H1 (cell line): ENCODE results near the gene RPUSD1. TPM values are rescaled to one million over a fixed set of nuclear protein-coding genes. Genes with fewer than 3 reads are reported as not detected.

Source experiments
- CTCF ChIA-PET: fragments of 300-600 bp; sonication (Branson Sonifier 250); formaldehyde crosslinking; loops from one replicate; lab custom pipeline; 2021; ENCODE audit not compliant: partially characterized antibody; lab: Charles Lee
- POLR2A ChIA-PET: fragments of 300-600 bp; sonication (Branson Sonifier 250); formaldehyde crosslinking; loops from one replicate; lab custom pipeline; 2021; ENCODE audit warnings: inconsistent platforms; ENCODE audit not compliant: partially characterized antibody; lab: Charles Lee
- DNase-seq, 2 experiments: peaks; one replicate each; pipeline versions ENCODE4 v3.0.0 to v3.0.0-alpha.2; 2010 to 2022; ENCODE audit warnings: low spot score in 2 of 2, low read depth in 1 of 2, mixed read lengths in 1 of 2
- FAIRE-seq: peaks from 2 replicates; lab custom pipeline; 2011; peaks lifted over from hg19 to GRCh38; lab: Jason Lieb, UNC
- H2AFZ ChIP-seq: 2 replicates; pipeline ENCODE4 v1.8.1; 2012; ENCODE audit warnings: low read length, inconsistent platforms
- H2AK5ac ChIP-seq: 2 replicates; pipeline ENCODE4 v1.6.1; 2013; ENCODE audit warnings: low read depth, low read length
- H2BK120ac ChIP-seq: replicated peaks from 2 replicates; pipeline ENCODE3; 2013; ENCODE audit warnings: low read depth, low read length, inconsistent platforms
- H2BK12ac ChIP-seq: 2 replicates; pipeline ENCODE4 v1.6.1; 2013; ENCODE audit warnings: low read depth, low read length
- H2BK15ac ChIP-seq: 2 replicates; pipeline ENCODE4 v1.6.1; 2013; ENCODE audit warnings: low read length
- H2BK20ac ChIP-seq: 2 replicates; pipeline ENCODE4 v1.6.1; 2013; ENCODE audit warnings: low read length
- H2BK5ac ChIP-seq: 2 replicates; pipeline ENCODE4 v1.6.1; 2013; ENCODE audit warnings: low read depth, low read length
- H3K14ac ChIP-seq: 2 replicates; pipeline ENCODE4 v1.6.1; 2013; ENCODE audit warnings: inconsistent platforms; ENCODE audit not compliant: insufficient read length
- H3K18ac ChIP-seq: 2 replicates; pipeline ENCODE4 v1.6.1; 2013; ENCODE audit warnings: low read length; ENCODE audit errors: extremely low read depth
- H3K23ac ChIP-seq: 2 replicates; pipeline ENCODE4 v1.6.1; 2013; ENCODE audit warnings: inconsistent platforms; ENCODE audit not compliant: insufficient read length
- H3K23me2 ChIP-seq: 2 replicates; pipeline ENCODE4 v1.6.1; 2013; ENCODE audit warnings: low read depth, low read length
- H3K27ac ChIP-seq: 2 replicates; pipeline ENCODE4 v1.6.1; 2011; ENCODE audit warnings: low read depth, low read length, inconsistent platforms
- H3K27me3 ChIP-seq, 4 experiments: replicated peaks in 1 of 4; 1 replicate in 1 of 4; 2 replicates in 3 of 4; pipeline versions ENCODE4 v1.6.1 to v1.8.1; 2011 to 2013; ENCODE audit warnings: low read length in 3 of 4, mild to moderate bottlenecking in 3 of 4, inconsistent platforms in 2 of 4, mixed read lengths in 2 of 4, moderate library complexity in 1 of 4; ENCODE audit not compliant: control insufficient read depth in 3 of 4, insufficient read depth in 3 of 4; ENCODE audit errors: extremely low read depth in 1 of 4
- H3K36me3 ChIP-seq, 4 experiments: 2 replicates each; pipeline versions ENCODE4 v1.6.1 to v1.8.1; 2011 to 2013; ENCODE audit warnings: mild to moderate bottlenecking in 4 of 4, low read length in 3 of 4, moderate library complexity in 2 of 4, control low read depth in 1 of 4, inconsistent platforms in 1 of 4; ENCODE audit not compliant: insufficient read depth in 4 of 4, control insufficient read depth in 2 of 4
- H3K4ac ChIP-seq: replicated peaks from 2 replicates; pipeline ENCODE3; 2013; ENCODE audit warnings: low read length, low read depth, mixed read lengths, inconsistent platforms; ENCODE audit not compliant: insufficient read length
- H3K4me1 ChIP-seq, 4 experiments: replicated peaks in 1 of 4; 1 replicate in 1 of 4; 2 replicates in 3 of 4; pipeline versions ENCODE4 v1.6.1 to v1.8.1; 2011 to 2013; ENCODE audit warnings: low read length in 3 of 4, inconsistent platforms in 2 of 4, mixed read lengths in 1 of 4; ENCODE audit not compliant: insufficient read depth in 4 of 4, control insufficient read depth in 3 of 4
- H3K4me2 ChIP-seq, 2 experiments: 2 replicates each; pipeline versions ENCODE4 v1.6.1 to v1.8.1; 2011 to 2013; ENCODE audit warnings: low read depth in 2 of 2, low read length in 2 of 2, control low read depth in 1 of 2, inconsistent platforms in 1 of 2, mild to moderate bottlenecking in 1 of 2; ENCODE audit not compliant: insufficient read depth in 1 of 2
- H3K4me3 ChIP-seq, 4 experiments: fragments of 200-600, 300-600 bp in 1 of 4; sonication (generic), shearing (Covaris generic), sonication (Bioruptor Twin) in 1 of 4; 2 replicates each; pipeline versions ENCODE4 v1.5.1 to v1.8.1; 2011 to 2016; ENCODE audit warnings: low read length in 4 of 4, low read depth in 3 of 4, control low read depth in 2 of 4, inconsistent platforms in 2 of 4, mild to moderate bottlenecking in 2 of 4, mixed read lengths in 1 of 4, moderate library complexity in 1 of 4; ENCODE audit not compliant: insufficient read depth in 2 of 4; ENCODE audit errors: extremely low read depth in 1 of 4
- H3K56ac ChIP-seq: replicated peaks from 2 replicates; pipeline ENCODE3; 2013; ENCODE audit warnings: low read depth, mild to moderate bottlenecking, mixed read lengths, low read length, inconsistent platforms; ENCODE audit not compliant: insufficient read length
- H3K79me1 ChIP-seq: 2 replicates; pipeline ENCODE4 v1.6.1; 2013; ENCODE audit warnings: low read depth, low read length, control low read depth
- H3K79me2 ChIP-seq, 2 experiments: 2 replicates each; pipeline versions ENCODE4 v1.6.1 to v1.8.1; 2012 to 2013; ENCODE audit warnings: low read length in 2 of 2, mild to moderate bottlenecking in 2 of 2, inconsistent platforms in 1 of 2; ENCODE audit not compliant: insufficient read depth in 2 of 2, control insufficient read depth in 1 of 2
- H3K9ac ChIP-seq, 4 experiments: replicated peaks in 1 of 4; 1 replicate in 1 of 4; 2 replicates in 3 of 4; pipeline versions ENCODE4 v1.6.1 to v1.8.1; 2011 to 2013; ENCODE audit warnings: low read depth in 3 of 4, low read length in 3 of 4, control low read depth in 2 of 4, mild to moderate bottlenecking in 2 of 4, moderate library complexity in 2 of 4, inconsistent platforms in 1 of 4; ENCODE audit errors: extremely low read depth in 1 of 4
- H3K9me3 ChIP-seq, 2 experiments: 2 replicates each; pipeline versions ENCODE4 v1.6.1 to v1.8.1; 2012 to 2013; ENCODE audit warnings: mild to moderate bottlenecking in 2 of 2, moderate library complexity in 2 of 2, control low read depth in 1 of 2, inconsistent platforms in 1 of 2, low read depth in 1 of 2, low read length in 1 of 2, mixed read lengths in 1 of 2; ENCODE audit not compliant: insufficient read depth in 2 of 2
- H4K20me1 ChIP-seq, 2 experiments: replicated peaks in 1 of 2; 2 replicates each; pipeline versions ENCODE3 to v1.8.1; 2011 to 2013; ENCODE audit warnings: inconsistent platforms in 2 of 2, low read length in 2 of 2, mild to moderate bottlenecking in 1 of 2; ENCODE audit not compliant: insufficient read depth in 2 of 2, control insufficient read depth in 1 of 2
- H4K5ac ChIP-seq: 2 replicates; pipeline ENCODE4 v1.6.1; 2013; ENCODE audit warnings: low read length, low read depth, mixed read lengths, inconsistent platforms; ENCODE audit not compliant: insufficient read length
- H4K8ac ChIP-seq: 2 replicates; pipeline ENCODE4 v1.8.0; 2013; ENCODE audit warnings: mild to moderate bottlenecking, moderate library complexity, low read length, inconsistent platforms; ENCODE audit not compliant: insufficient read depth; ENCODE audit errors: extremely low read depth
- H4K91ac ChIP-seq: replicated peaks from 2 replicates; pipeline ENCODE3; 2013; ENCODE audit warnings: low read length, mixed read lengths, inconsistent platforms; ENCODE audit not compliant: insufficient read length
- BACH1 ChIP-seq: IDR thresholded peaks from 2 replicates; pipeline ENCODE4 v1.6.1; 2012; ENCODE audit warnings: low read length, improper control_type of control experiment
- BCL11A ChIP-seq, 2 experiments: IDR thresholded peaks; one replicate each; pipeline ENCODE4 v1.6.1; 2011; ENCODE audit warnings: low read depth in 2 of 2, low read length in 2 of 2, mild to moderate bottlenecking in 2 of 2
- EGR1 ChIP-seq: IDR thresholded peaks from 2 replicates; pipeline ENCODE4 v1.6.1; 2011; ENCODE audit warnings: low read depth, low read length, borderline replicate concordance
- GABPA ChIP-seq: IDR thresholded peaks from 2 replicates; pipeline ENCODE4 v1.6.1; 2011; ENCODE audit warnings: mild to moderate bottlenecking, low read length, moderate library complexity, borderline replicate concordance; ENCODE audit not compliant: insufficient read depth
- MAFK ChIP-seq: IDR thresholded peaks from 2 replicates; pipeline ENCODE4 v1.6.1; 2012; ENCODE audit warnings: low read depth, mild to moderate bottlenecking, improper control_type of control experiment, low read length
- PHF8 ChIP-seq: fragments of 200-600 bp; sonication (generic); conservative IDR thresholded peaks from 2 replicates; pipeline ENCODE4 v1.7.1; 2012; ENCODE audit warnings: low read depth, mild to moderate bottlenecking, inconsistent platforms, low read length, moderate library complexity
- SAP30 ChIP-seq: fragments of 300-600 bp; sonication (generic); IDR thresholded peaks from 2 replicates; pipeline ENCODE4 v1.7.1; 2012; ENCODE audit warnings: low read length, moderate library complexity, mild to moderate bottlenecking, inconsistent platforms; ENCODE audit not compliant: insufficient read depth, insufficient replicate concordance
- SIRT6 ChIP-seq: IDR thresholded peaks from one replicate; pipeline ENCODE4 v1.7.1; 2012; ENCODE audit warnings: low read length, inconsistent platforms
- SUZ12 ChIP-seq: fragments of 200-600 bp; sonication (generic); IDR thresholded peaks from 2 replicates; pipeline ENCODE4 v1.6.1; 2012; ENCODE audit warnings: mild to moderate bottlenecking, inconsistent platforms, low read length, moderate library complexity, mixed read lengths
- WGBS, 2 experiments: shearing (Covaris generic) in 1 of 2; methylation state at CpG; one replicate each; pipeline versions ENCODE4 v1.1.6 to v1.1.7; 2013 to 2015; ENCODE audit warnings: low lambda C conversion rate in 2 of 2, mixed read lengths in 2 of 2, inconsistent platforms in 1 of 2, low coverage in 1 of 2, missing lambda C conversion rate in 1 of 2; ENCODE audit not compliant: insufficient replicate concordance in 2 of 2, insufficient coverage in 1 of 2, insufficient read length in 1 of 2; ENCODE audit errors: extremely low coverage in 1 of 2, missing lambda C conversion rate in 1 of 2; 5-methylcytosine and 5-hydroxymethylcytosine counted together
- polyA plus RNA-seq, 7 experiments: library from polyadenylated mRNA; depleted of rRNA in 3 of 7; stranded (reverse) in 5 of 7; unstranded in 2 of 7; fragments of >200 nt in 5 of 7; fragments of 200-250 nt in 2 of 7; gene quantifications; 1 replicate in 5 of 7; 2 replicates in 1 of 7; 4 replicates in 1 of 7; pipeline versions ENCODE4 v1.2.1 to v1.2.3, GENCODE V29; 2011 to 2013; ENCODE audit warnings: missing spikeins in 2 of 7, mixed read lengths in 2 of 7
- total RNA-seq: library from RNA; stranded (reverse); fragmentation: NEBNext Ultra II Directional; extraction: Animal tissue kit (Norgen Biotek cat#: 25700); gene quantifications from 2 replicates; pipeline ENCODE4 v1.2.1, GENCODE V29; 2021

Gene RPUSD1
- total and polyA plus RNA-seq, 2 of the 8 experiments (the other 6 are each of a cell fraction or from before 2014, with no cell fraction given): 32.2 to 61.8 TPM

DNA sequence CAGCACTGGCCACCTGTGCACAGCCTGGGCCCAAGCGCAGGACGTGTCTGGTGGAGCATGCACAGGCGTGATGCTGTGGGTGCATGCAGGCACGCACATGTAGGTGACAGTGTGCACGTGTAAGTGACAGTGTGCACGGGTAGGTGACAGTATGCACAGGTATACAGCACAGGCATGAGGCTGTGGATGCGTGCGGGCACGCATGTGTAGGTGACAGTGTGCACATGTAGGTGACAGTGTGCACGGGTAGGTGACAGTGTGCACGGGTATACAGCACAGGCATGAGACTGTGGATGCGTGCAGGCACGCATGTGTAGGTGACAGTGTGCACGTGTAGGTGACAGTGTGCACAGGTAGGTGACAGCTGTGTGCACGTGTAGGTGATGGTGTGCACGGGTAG is 7.9 kb downstream of the RPUSD1 start:
- POLR2A ChIA-PET: interaction anchor here (0.7 to 1.0 kb wide), 3 partner anchors 35 to 60 kb away, joined by 3 to 4 read pairs (median 4); no protein-coding TSS in a partner anchor

More for the DNA sequence above, 7.9 kb downstream of the RPUSD1 start:
- Histone ChIP-seq H3K23me2 (no peaks in the 10 kb centered on the region; the same call in 1 of the 2 replicates), H3K79me2 (no peaks in the 10 kb centered on the region), H2BK120ac (no peak overlapping the region), H3K36me3 (no peaks in the 10 kb centered on the region), H3K79me1 (no peaks in the 10 kb centered on the region), H2AFZ (no peak overlapping the region), H3K4me1 (peaks cover 0 to 2% (median under 1%) of the 10 kb centered on the region in 4 experiments; a peak in 2 of 7 replicates), H3K4ac (no peak overlapping the region), H3K14ac (no peak overlapping the region), H3K4me3 (no peak overlapping the region), H3K18ac (no peak overlapping the region), H4K20me1 (peaks cover 2 to 6% of the 10 kb centered on the region in 2 experiments), H3K4me2 (no peak overlapping the region), H2AK5ac (no peak overlapping the region), H4K5ac (no peak overlapping the region), H3K56ac (no peak overlapping the region), H3K9ac (no peak overlapping the region), H3K23ac (no peak overlapping the region), H3K9me3 (no peaks in the 10 kb centered on the region), H4K8ac (no peak overlapping the region), H3K27ac (no peak overlapping the region), H4K91ac (no peak overlapping the region), H3K27me3 (peaks cover 0 to 3% (median under 1%) of the 10 kb centered on the region in 4 experiments; a peak in 3 of 7 replicates), H2BK5ac (0 out of 2 replicates have a peak overlapping the region, but pooled peaks have one; percentile 16), H2BK15ac (no peak overlapping the region), H2BK20ac (no peak overlapping the region), H2BK12ac (0 out of 2 replicates have a peak overlapping the region, but pooled peaks have one; percentile 17)
- no peak for TF ChIP-seq GABPA
- TF ChIP-seq PHF8: no peak
- TF ChIP-seq SUZ12: no peak
- TF ChIP-seq EGR1: no peak
- no peak for TF ChIP-seq BACH1
- TF ChIP-seq SAP30: no peak
- no peak for TF ChIP-seq MAFK
- TF ChIP-seq BCL11A (IDR thresholded peaks at IDR 0.05; ENCODE audit: low read depth in 2 of 2, low read length in 2 of 2): no peak
- TF ChIP-seq SIRT6: no peak
- no peak for DNase-seq
- FAIRE-seq: no peak
- 90% methylated on average over 16 of the region's 16 CpGs; no CpG with 5 or more reads in 1 of the 2 experiments for WGBS, 2 experiments
- CTCF ChIA-PET: interaction anchor here (0.6 to 13.7 kb wide), 7 partner anchors 10 to 584 kb away, joined by 3 to 424 read pairs (median 4); partner anchors contain the start of genes ANTKMT, CCDC78, CIAO3 and HAGHL
